K562 (cell line): Measurements from ENCODE around the gene FADS6. TPM values are rescaled to one million over a fixed set of nuclear protein-coding genes. Genes with fewer than 3 reads are reported as not detected.
A peak's percentile ranks its signal among the peaks of the same experiment; 100 is the strongest.

ENCODE experiments used
- ARID1B ChIP-seq: fragments of 450-650 bp; IDR thresholded peaks from 2 replicates; pipeline ENCODE4 v1.6.1; 2016; ENCODE audit warnings: antibody characterized with exemption, mild to moderate bottlenecking, inconsistent platforms
- CTBP1 ChIP-seq: fragments of 450-650 bp; IDR thresholded peaks from 2 replicates; pipeline ENCODE4 v1.6.1; 2016; ENCODE audit warnings: borderline replicate concordance
- E2F4 ChIP-seq: sonication (generic); formaldehyde crosslinking; IDR thresholded peaks from 2 replicates; pipeline ENCODE4 v1.8.0; 2022; ENCODE audit warnings: mild to moderate bottlenecking, low read depth, missing genetic modification reagents
- GABPB2 ChIP-seq: fragments of 250-450 bp; sonication (Bioruptor Pico); conservative IDR thresholded peaks from 2 replicates; pipeline ENCODE4 v1.5.1; 2021; ENCODE audit warnings: mild to moderate bottlenecking
- HDAC6 ChIP-seq: IDR thresholded peaks from 2 replicates; pipeline ENCODE4 v1.6.1; 2012; ENCODE audit warnings: low read depth, mild to moderate bottlenecking, control low read depth, inconsistent platforms, low read length, moderate library complexity
- HDAC8 ChIP-seq: fragments of 450-650 bp; IDR thresholded peaks from 2 replicates; pipeline ENCODE4 v1.6.1; 2016; ENCODE audit warnings: mild to moderate bottlenecking, missing genetic modification characterization, moderate library complexity, missing compliant biosample characterization
- HNRNPH1 ChIP-seq: fragments of 200-400 bp; formaldehyde crosslinking; optimal IDR thresholded peaks from 2 replicates; pipeline ENCODE3; 2017; ENCODE audit warnings: low read depth, mild to moderate bottlenecking, low read length, moderate library complexity
- KLF13 ChIP-seq: fragments of 450-650 bp; IDR thresholded peaks from 2 replicates; pipeline ENCODE4 v1.6.1; 2016; ENCODE audit warnings: missing genetic modification characterization, low read depth, mild to moderate bottlenecking, missing compliant biosample characterization, moderate library complexity, borderline replicate concordance
- MTA2 ChIP-seq: fragments of 450-650 bp; IDR thresholded peaks from 2 replicates; pipeline ENCODE4 v1.6.1; 2016; ENCODE audit warnings: low read depth
- NFRKB ChIP-seq: fragments of 450-650 bp; IDR thresholded peaks from 2 replicates; pipeline ENCODE4 v1.6.1; 2016; ENCODE audit warnings: low read depth
- PHF21A ChIP-seq: fragments of 450-650 bp; IDR thresholded peaks from 2 replicates; pipeline ENCODE4 v1.6.1; 2017; ENCODE audit warnings: low read depth, borderline replicate concordance
- TAL1 ChIP-seq: fragments of 450-650 bp; IDR thresholded peaks from 2 replicates; pipeline ENCODE4 v1.6.1; 2016; ENCODE audit warnings: mild to moderate bottlenecking
- TFAP4 ChIP-seq: sonication (generic); formaldehyde crosslinking; IDR thresholded peaks from 2 replicates; pipeline ENCODE4 v1.8.0; 2022; ENCODE audit warnings: missing genetic modification reagents, mild to moderate bottlenecking, moderate library complexity, borderline replicate concordance
- TOE1 ChIP-seq, 2 experiments: fragments of 450-650 bp in 1 of 2; sonication (generic) in 1 of 2; formaldehyde crosslinking in 1 of 2; IDR thresholded peaks; 2 replicates each; pipeline versions ENCODE4 v1.7.1 to v1.8.0; 2016 to 2022; ENCODE audit warnings: borderline replicate concordance in 2 of 2, mild to moderate bottlenecking in 2 of 2, antibody characterized with exemption in 1 of 2, inconsistent platforms in 1 of 2, low read depth in 1 of 2, missing genetic modification reagents in 1 of 2, moderate library complexity in 1 of 2
- TSC22D4 ChIP-seq: fragments of 450-650 bp; IDR thresholded peaks from 2 replicates; pipeline ENCODE4 v1.6.1; 2016; ENCODE audit warnings: missing genetic modification characterization, missing biosample characterization, control low read depth
- ZFP30 ChIP-seq: fragments of 250-450 bp; sonication (Bioruptor Pico); IDR thresholded peaks from 2 replicates; pipeline ENCODE4 v1.8.0; 2022; ENCODE audit warnings: moderate library complexity, mild to moderate bottlenecking, inconsistent platforms, borderline replicate concordance
- ZNF134 ChIP-seq: fragments of 250-450 bp; sonication (Bioruptor Pico); conservative IDR thresholded peaks from 2 replicates; pipeline ENCODE4 v1.4.0; 2020
- ZNF165 ChIP-seq: fragments of 250-450 bp; sonication (Bioruptor Pico); IDR thresholded peaks from 2 replicates; pipeline ENCODE4 v1.4.0; 2020; ENCODE audit warnings: borderline replicate concordance
- ZNF23 ChIP-seq: fragments of 250-450 bp; sonication (Bioruptor Pico); IDR thresholded peaks from 2 replicates; pipeline ENCODE4 v1.4.0; 2020; ENCODE audit warnings: mild to moderate bottlenecking
- polyA plus RNA-seq, 8 experiments: library from polyadenylated mRNA; depleted of rRNA in 4 of 8; stranded (reverse) in 5 of 8; unstranded in 3 of 8; fragments of >200 nt; fragmentation: Nextera tagmentation in 2 of 8; fragmentation: Illumina TruSeq in 1 of 8; extraction: Ambion mirVana in 2 of 8; extraction: Trizol in 1 of 8; gene quantifications; 2 replicates each; pipeline versions ENCODE4 v1.2.1 to v1.2.3, GENCODE V29; 2011 to 2014; ENCODE audit warnings: inconsistent platforms in 1 of 8, missing spikeins in 1 of 8
- total RNA-seq, 7 experiments: library from RNA; depleted of rRNA in 6 of 7; stranded (reverse); fragments of >200 nt in 6 of 7; fragmentation: Illumina TruSeq in 2 of 7; extraction: Trizol in 2 of 7; gene quantifications; 2 replicates each; pipeline versions ENCODE4 v1.2.1 to v1.2.3, GENCODE V29; 2011 to 2021; ENCODE audit warnings: low replicate concordance in 1 of 7
- TF ChIP-seq, protein P1 (sequence below), 3 experiments: fragments of 200-800 bp in 1 of 3; fragments of 250-450 bp in 1 of 3; fragments of 450-650 bp in 1 of 3; sonication (Bioruptor Pico) in 1 of 3; sonication (Bioruptor generic) in 1 of 3; formaldehyde crosslinking in 1 of 3; IDR thresholded peaks; 2 replicates each; pipeline versions ENCODE4 v1.6.1 to v1.8.0; 2016 to 2022; ENCODE audit warnings: mild to moderate bottlenecking in 2 of 3, missing genetic modification characterization in 2 of 3, missing compliant biosample characterization in 1 of 3, moderate library complexity in 1 of 3

Gene FADS6
- total and polyA plus RNA-seq, 9 of the 15 experiments (the other 6 are each of a cell fraction or from before 2014, with no cell fraction given), result 0.18 to 0.22 TPM; not detected in 7

- no peak for TF ChIP-seq CTBP1
- TF ChIP-seq TOE1 (IDR thresholded peaks at IDR 0.05; ENCODE audit: borderline replicate concordance), result 0 out of 2 replicates have a peak, but pooled peaks have one; percentile 27
- no peak for TF ChIP-seq TOE1 (CRISPR knock-in tag; IDR thresholded peaks at IDR 0.05; ENCODE audit: borderline replicate concordance, low read depth)
- TF ChIP-seq ZNF23 (CRISPR knock-in tag), result no peak
- no peak for TF ChIP-seq HDAC8 (tag)
- TF ChIP-seq TFAP4 (CRISPR knock-in tag), result no peak; the same call in 1 of the 2 replicates
- TF ChIP-seq ZFP30, result no peak
- TF ChIP-seq, protein P1, sequence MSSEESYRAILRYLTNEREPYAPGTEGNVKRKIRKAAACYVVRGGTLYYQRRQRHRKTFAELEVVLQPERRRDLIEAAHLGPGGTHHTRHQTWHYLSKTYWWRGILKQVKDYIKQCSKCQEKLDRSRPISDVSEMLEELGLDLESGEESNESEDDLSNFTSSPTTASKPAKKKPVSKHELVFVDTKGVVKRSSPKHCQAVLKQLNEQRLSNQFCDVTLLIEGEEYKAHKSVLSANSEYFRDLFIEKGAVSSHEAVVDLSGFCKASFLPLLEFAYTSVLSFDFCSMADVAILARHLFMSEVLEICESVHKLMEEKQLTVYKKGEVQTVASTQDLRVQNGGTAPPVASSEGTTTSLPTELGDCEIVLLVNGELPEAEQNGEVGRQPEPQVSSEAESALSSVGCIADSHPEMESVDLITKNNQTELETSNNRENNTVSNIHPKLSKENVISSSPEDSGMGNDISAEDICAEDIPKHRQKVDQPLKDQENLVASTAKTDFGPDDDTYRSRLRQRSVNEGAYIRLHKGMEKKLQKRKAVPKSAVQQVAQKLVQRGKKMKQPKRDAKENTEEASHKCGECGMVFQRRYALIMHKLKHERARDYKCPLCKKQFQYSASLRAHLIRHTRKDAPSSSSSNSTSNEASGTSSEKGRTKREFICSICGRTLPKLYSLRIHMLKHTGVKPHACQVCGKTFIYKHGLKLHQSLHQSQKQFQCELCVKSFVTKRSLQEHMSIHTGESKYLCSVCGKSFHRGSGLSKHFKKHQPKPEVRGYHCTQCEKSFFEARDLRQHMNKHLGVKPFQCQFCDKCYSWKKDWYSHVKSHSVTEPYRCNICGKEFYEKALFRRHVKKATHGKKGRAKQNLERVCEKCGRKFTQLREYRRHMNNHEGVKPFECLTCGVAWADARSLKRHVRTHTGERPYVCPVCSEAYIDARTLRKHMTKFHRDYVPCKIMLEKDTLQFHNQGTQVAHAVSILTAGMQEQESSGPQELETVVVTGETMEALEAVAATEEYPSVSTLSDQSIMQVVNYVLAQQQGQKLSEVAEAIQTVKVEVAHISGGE (CRISPR knock-in tag; IDR thresholded peaks at IDR 0.05), result peak in 1 of 3 experiments; percentile 35; a peak in 1 of 6 replicates
- peak; percentile 55; the same call in 1 of the 2 replicates for TF ChIP-seq PHF21A
- no peak for TF ChIP-seq TAL1
- TF ChIP-seq ARID1B, result 0 out of 2 replicates have a peak, but pooled peaks have one; percentile 31
- no peak for TF ChIP-seq ZNF165 (CRISPR knock-in tag)
- TF ChIP-seq NFRKB, result peak; percentile 71; the same call in 1 of the 2 replicates
- TF ChIP-seq GABPB2, result no peak
- 0 out of 2 replicates have a peak, but pooled peaks have one; percentile 11 for TF ChIP-seq MTA2
- no peak for TF ChIP-seq E2F4 (CRISPR knock-in tag)
- TF ChIP-seq ZNF134, result no peak
- TF ChIP-seq HDAC6, result no peak
- no peak for TF ChIP-seq HNRNPH1
- no peak for TF ChIP-seq TSC22D4 (tag)
- no peak for TF ChIP-seq KLF13 (tag)
Measured at GRCh38 chr17:74873874-74874614, 19.4 kb downstream of the FADS6 start (continued).
